SK-N-SH treated with all-trans-retinoic acid at 6 μM for 48 hours (cell line): ENCODE measurements around the gene RERE.

Experiments used
- ATAC-seq: fragments of 200-7000 bp; cut with Tn5 transposase; 3 replicates; pipeline ENCODE4 v1.9.1; 2020; ENCODE audit warnings: mild to moderate bottlenecking, moderate library complexity
- ARNTL ChIP-seq: fragments of 450-650 bp; formaldehyde crosslinking; IDR thresholded peaks from 2 replicates; pipeline ENCODE4 v1.5.0; 2020; ENCODE audit warnings: low read depth, mild to moderate bottlenecking, moderate library complexity, borderline replicate concordance
- BACH2 ChIP-seq: fragments of 250-450 bp; sonication (Bioruptor Pico); IDR thresholded peaks from 2 replicates; pipeline ENCODE4 v1.9.0; 2021; ENCODE audit warnings: mild to moderate bottlenecking, borderline replicate concordance
- CSDC2 ChIP-seq: fragments of 250-450 bp; sonication (Bioruptor Pico); IDR thresholded peaks from 2 replicates; pipeline ENCODE4 v1.5.0; 2020; ENCODE audit warnings: mild to moderate bottlenecking, moderate library complexity
- ESRRG ChIP-seq: fragments of 250-450 bp; sonication (Bioruptor Pico); IDR thresholded peaks from 2 replicates; pipeline ENCODE4 v1.6.1; 2021; ENCODE audit warnings: mild to moderate bottlenecking
- GLIS3 ChIP-seq: fragments of 250-450 bp; sonication (Bioruptor Pico); IDR thresholded peaks from 2 replicates; pipeline ENCODE4 v1.5.0; 2020; ENCODE audit warnings: mild to moderate bottlenecking, moderate library complexity
- ISL1 ChIP-seq: fragments of 250-450 bp; sonication (Bioruptor Pico); IDR thresholded peaks from 2 replicates; pipeline ENCODE4 v2.1.2; 2022; ENCODE audit warnings: mild to moderate bottlenecking, moderate library complexity
- OSR1 ChIP-seq: fragments of 250-450 bp; sonication (Bioruptor Pico); IDR thresholded peaks from 2 replicates; pipeline ENCODE4 v1.8.0; 2022; ENCODE audit warnings: moderate library complexity, mild to moderate bottlenecking, inconsistent platforms
- PPARA ChIP-seq: fragments of 250-450 bp; sonication (Bioruptor Pico); IDR thresholded peaks from 2 replicates; pipeline ENCODE4 v1.5.0; 2020; ENCODE audit warnings: mild to moderate bottlenecking, borderline replicate concordance
- RARB ChIP-seq: fragments of 250-450 bp; sonication (Bioruptor Pico); IDR thresholded peaks from 2 replicates; pipeline ENCODE4 v1.8.0; 2021; ENCODE audit warnings: mild to moderate bottlenecking, moderate library complexity
- SNAI2 ChIP-seq: fragments of 250-450 bp; sonication (Bioruptor Pico); IDR thresholded peaks from 2 replicates; pipeline ENCODE4 v1.5.0; 2020; ENCODE audit warnings: mild to moderate bottlenecking, moderate library complexity
- TCF4 ChIP-seq: fragments of 250-450 bp; sonication (Bioruptor Pico); IDR thresholded peaks from 2 replicates; pipeline ENCODE4 v1.8.0; 2021; ENCODE audit warnings: mild to moderate bottlenecking, moderate library complexity, borderline replicate concordance
- TOX ChIP-seq: fragments of 250-450 bp; sonication (Bioruptor Pico); IDR thresholded peaks from 2 replicates; pipeline ENCODE4 v1.8.0; 2021; ENCODE audit warnings: mild to moderate bottlenecking, moderate library complexity, borderline replicate concordance
- ZC3H10 ChIP-seq: fragments of 250-450 bp; sonication (Bioruptor Pico); IDR thresholded peaks from 2 replicates; pipeline ENCODE4 v1.5.1; 2021; ENCODE audit warnings: mild to moderate bottlenecking, moderate library complexity
- ZFP3 ChIP-seq: fragments of 250-450 bp; sonication (Bioruptor Pico); IDR thresholded peaks from 2 replicates; pipeline ENCODE4 v1.5.0; 2020; ENCODE audit warnings: mild to moderate bottlenecking, moderate library complexity
- ZFP30 ChIP-seq: fragments of 450-650 bp; formaldehyde crosslinking; IDR thresholded peaks from 2 replicates; pipeline ENCODE4 v1.5.0; 2022; ENCODE audit warnings: mild to moderate bottlenecking, moderate library complexity
- ZNF565 ChIP-seq: fragments of 450-650 bp; formaldehyde crosslinking; conservative IDR thresholded peaks from 2 replicates; pipeline ENCODE4 v1.5.0; 2020; ENCODE audit warnings: low read depth, mild to moderate bottlenecking, moderate library complexity
- ZNF70 ChIP-seq: fragments of 450-650 bp; formaldehyde crosslinking; IDR thresholded peaks from 2 replicates; pipeline ENCODE4 v1.5.0; 2020; ENCODE audit warnings: mild to moderate bottlenecking, moderate library complexity
- ZNF8 ChIP-seq: fragments of 450-650 bp; formaldehyde crosslinking; IDR thresholded peaks from 2 replicates; pipeline ENCODE4 v1.5.0; 2020; ENCODE audit warnings: mild to moderate bottlenecking, moderate library complexity
- TF ChIP-seq, protein P1 (sequence below): fragments of 250-450 bp; sonication (Bioruptor Pico); IDR thresholded peaks from 2 replicates; pipeline ENCODE4 v1.5.1; 2021; ENCODE audit warnings: mild to moderate bottlenecking, moderate library complexity
- TF ChIP-seq, protein P2 (sequence below): fragments of 250-450 bp; sonication (Bioruptor Pico); IDR thresholded peaks from 2 replicates; pipeline ENCODE4 v1.5.0; 2020; ENCODE audit warnings: mild to moderate bottlenecking, moderate library complexity
- TF ChIP-seq, protein P3 (sequence below): fragments of 250-450 bp; sonication (Bioruptor Pico); IDR thresholded peaks from 2 replicates; pipeline ENCODE4 v1.8.0; 2021; ENCODE audit warnings: low read depth, mild to moderate bottlenecking, moderate library complexity, borderline replicate concordance
- TF ChIP-seq, protein P4 (sequence below): fragments of 250-450 bp; sonication (Bioruptor Pico); IDR thresholded peaks from 2 replicates; pipeline ENCODE4 v1.5.1; 2020; ENCODE audit warnings: low read depth, mild to moderate bottlenecking, moderate library complexity
- TF ChIP-seq, protein P5 (sequence below): fragments of 250-450 bp; sonication (Bioruptor Pico); IDR thresholded peaks from 2 replicates; pipeline ENCODE4 v1.8.0; 2020; ENCODE audit warnings: mild to moderate bottlenecking, moderate library complexity, borderline replicate concordance

RERE gene

DNA sequence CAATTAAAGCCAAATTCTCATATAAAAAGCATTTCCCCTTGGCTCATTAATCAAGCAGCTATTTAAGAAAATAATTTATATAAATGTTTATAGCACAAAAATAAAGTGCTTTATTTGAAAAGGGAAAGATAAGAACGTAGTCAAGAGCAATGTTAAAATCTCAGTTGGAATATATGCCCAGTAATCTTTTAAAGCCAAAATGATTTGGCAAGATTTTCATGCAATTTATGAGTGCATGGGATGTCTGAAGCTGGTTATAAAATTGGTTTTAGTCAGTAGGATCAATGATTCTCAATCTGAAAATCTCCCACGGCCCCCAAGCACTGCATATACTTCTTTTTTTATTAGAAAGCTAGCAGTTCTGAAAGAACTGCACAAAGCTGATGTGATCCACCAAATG lies 188.8 kb downstream of the RERE start (continued):
- TF ChIP-seq CSDC2 (no peak), OSR1 (CRISPR knock-in tag) (no peak), ARNTL (no peak), ZNF565 (CRISPR knock-in tag) (no peak)
- TF ChIP-seq, protein P1, sequence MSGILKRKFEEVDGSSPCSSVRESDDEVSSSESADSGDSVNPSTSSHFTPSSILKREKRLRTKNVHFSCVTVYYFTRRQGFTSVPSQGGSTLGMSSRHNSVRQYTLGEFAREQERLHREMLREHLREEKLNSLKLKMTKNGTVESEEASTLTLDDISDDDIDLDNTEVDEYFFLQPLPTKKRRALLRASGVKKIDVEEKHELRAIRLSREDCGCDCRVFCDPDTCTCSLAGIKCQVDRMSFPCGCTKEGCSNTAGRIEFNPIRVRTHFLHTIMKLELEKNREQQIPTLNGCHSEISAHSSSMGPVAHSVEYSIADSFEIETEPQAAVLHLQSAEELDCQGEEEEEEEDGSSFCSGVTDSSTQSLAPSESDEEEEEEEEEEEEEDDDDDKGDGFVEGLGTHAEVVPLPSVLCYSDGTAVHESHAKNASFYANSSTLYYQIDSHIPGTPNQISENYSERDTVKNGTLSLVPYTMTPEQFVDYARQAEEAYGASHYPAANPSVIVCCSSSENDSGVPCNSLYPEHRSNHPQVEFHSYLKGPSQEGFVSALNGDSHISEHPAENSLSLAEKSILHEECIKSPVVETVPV (CRISPR knock-in tag) = no peak

DNA sequence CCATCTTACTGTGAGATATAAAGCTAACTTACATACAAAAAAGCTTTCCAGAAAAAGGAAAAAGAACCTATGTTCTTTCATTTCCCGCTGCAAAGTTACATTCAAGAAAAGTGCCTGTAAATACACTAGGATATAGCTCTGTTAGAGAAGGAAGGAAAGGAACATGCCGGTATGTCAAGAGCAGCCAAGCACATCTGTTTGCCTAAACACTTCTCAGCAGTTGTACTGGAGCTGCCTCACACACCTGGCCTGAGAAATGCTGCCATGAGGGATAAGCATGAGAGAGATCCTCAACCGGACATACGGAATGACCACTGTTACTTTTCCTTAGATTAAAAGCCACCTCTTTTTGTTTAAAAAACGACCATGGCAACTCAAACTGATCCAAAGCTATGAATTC lies 189.7 kb downstream of the RERE start:
- ATAC-seq = no peak
- TF ChIP-seq ZFP3 (CRISPR knock-in tag) (no peak), ESRRG (CRISPR knock-in tag) (no peak), ZFP30 (no peak), PPARA (CRISPR knock-in tag) (no peak), BACH2 (no peak), TCF4 (CRISPR knock-in tag) (no peak)

DNA sequence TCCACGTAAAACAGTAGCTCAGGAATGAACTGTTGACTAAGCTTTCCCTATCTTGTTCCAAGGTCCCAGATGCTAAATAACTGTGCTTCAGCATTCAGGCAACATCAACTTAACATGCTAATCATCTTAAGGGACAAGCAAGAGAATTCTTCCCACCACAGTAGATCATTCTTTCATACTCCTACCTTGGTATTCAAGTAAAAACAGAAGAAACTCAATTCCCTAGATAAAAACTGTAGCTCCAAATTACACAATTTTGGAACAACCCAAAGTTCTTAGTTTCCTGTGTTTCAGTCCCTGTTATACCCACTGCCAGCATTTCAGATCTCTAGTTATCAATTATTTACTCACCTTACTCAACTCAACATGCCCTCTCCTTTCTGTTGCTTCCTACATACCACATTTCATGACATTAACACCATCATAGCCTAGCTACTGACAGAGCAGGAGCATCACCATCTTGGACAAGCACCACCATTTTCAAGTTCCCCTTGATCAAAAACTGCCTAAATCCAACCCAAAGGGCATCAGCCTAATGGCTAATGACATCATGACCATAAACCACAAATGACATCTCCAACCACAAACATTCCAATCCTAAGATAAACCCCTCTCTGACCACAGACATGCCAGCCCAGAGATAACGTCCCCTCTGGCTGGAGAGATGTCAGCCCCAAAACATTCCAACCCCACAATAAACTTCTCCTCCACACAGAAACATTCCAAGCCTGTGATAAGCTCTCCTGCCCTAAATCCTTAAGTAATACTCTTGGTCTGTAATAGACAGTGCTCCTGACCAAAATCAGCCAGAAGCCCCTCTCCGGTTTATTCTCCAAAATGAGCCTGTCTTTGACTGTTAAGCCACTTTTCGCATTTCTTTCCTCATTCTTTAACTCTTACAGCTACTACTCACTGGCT lies 191.2 kb downstream of the RERE start:
- TF ChIP-seq PPARA (CRISPR knock-in tag) (no peak), ZNF565 (CRISPR knock-in tag) (peak; percentile 66; the same call in 1 of the 2 replicates), CSDC2 (peak; percentile 100), ZFP30 (0 out of 2 replicates have a peak, but pooled peaks have one; percentile 43), ZNF8 (CRISPR knock-in tag) (peak; percentile 24; the same call in 1 of the 2 replicates), TCF4 (CRISPR knock-in tag) (peak; percentile 50; the same call in 1 of the 2 replicates), SNAI2 (peak; percentile 98), ZC3H10 (CRISPR knock-in tag) (peak; percentile 36; the same call in 1 of the 2 replicates), GLIS3 (peak; percentile 90; the same call in 1 of the 2 replicates), ZFP3 (CRISPR knock-in tag) (peak; percentile 90), ZNF70 (CRISPR knock-in tag) (no peak), TOX (CRISPR knock-in tag) (peak; percentile 71; the same call in 1 of the 2 replicates), BACH2 (no peak), OSR1 (CRISPR knock-in tag) (no peak), ESRRG (CRISPR knock-in tag) (peak; percentile 81), ARNTL (no peak), RARB (CRISPR knock-in tag) (no peak), ISL1 (peak; percentile 94)
- TF ChIP-seq, protein P2, sequence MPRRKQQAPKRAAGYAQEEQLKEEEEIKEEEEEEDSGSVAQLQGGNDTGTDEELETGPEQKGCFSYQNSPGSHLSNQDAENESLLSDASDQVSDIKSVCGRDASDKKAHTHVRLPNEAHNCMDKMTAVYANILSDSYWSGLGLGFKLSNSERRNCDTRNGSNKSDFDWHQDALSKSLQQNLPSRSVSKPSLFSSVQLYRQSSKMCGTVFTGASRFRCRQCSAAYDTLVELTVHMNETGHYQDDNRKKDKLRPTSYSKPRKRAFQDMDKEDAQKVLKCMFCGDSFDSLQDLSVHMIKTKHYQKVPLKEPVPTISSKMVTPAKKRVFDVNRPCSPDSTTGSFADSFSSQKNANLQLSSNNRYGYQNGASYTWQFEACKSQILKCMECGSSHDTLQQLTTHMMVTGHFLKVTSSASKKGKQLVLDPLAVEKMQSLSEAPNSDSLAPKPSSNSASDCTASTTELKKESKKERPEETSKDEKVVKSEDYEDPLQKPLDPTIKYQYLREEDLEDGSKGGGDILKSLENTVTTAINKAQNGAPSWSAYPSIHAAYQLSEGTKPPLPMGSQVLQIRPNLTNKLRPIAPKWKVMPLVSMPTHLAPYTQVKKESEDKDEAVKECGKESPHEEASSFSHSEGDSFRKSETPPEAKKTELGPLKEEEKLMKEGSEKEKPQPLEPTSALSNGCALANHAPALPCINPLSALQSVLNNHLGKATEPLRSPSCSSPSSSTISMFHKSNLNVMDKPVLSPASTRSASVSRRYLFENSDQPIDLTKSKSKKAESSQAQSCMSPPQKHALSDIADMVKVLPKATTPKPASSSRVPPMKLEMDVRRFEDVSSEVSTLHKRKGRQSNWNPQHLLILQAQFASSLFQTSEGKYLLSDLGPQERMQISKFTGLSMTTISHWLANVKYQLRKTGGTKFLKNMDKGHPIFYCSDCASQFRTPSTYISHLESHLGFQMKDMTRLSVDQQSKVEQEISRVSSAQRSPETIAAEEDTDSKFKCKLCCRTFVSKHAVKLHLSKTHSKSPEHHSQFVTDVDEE (CRISPR knock-in tag) = peak; percentile 65; the same call in 1 of the 2 replicates
- TF ChIP-seq, protein P1 (CRISPR knock-in tag) = peak; percentile 79
- TF ChIP-seq, protein P3, sequence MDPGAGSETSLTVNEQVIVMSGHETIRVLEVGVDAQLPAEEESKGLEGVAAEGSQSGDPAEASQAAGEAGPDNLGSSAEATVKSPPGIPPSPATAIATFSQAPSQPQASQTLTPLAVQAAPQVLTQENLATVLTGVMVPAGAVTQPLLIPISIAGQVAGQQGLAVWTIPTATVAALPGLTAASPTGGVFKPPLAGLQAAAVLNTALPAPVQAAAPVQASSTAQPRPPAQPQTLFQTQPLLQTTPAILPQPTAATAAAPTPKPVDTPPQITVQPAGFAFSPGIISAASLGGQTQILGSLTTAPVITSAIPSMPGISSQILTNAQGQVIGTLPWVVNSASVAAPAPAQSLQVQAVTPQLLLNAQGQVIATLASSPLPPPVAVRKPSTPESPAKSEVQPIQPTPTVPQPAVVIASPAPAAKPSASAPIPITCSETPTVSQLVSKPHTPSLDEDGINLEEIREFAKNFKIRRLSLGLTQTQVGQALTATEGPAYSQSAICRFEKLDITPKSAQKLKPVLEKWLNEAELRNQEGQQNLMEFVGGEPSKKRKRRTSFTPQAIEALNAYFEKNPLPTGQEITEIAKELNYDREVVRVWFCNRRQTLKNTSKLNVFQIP (CRISPR knock-in tag) = no peak
- TF ChIP-seq, protein P4, sequence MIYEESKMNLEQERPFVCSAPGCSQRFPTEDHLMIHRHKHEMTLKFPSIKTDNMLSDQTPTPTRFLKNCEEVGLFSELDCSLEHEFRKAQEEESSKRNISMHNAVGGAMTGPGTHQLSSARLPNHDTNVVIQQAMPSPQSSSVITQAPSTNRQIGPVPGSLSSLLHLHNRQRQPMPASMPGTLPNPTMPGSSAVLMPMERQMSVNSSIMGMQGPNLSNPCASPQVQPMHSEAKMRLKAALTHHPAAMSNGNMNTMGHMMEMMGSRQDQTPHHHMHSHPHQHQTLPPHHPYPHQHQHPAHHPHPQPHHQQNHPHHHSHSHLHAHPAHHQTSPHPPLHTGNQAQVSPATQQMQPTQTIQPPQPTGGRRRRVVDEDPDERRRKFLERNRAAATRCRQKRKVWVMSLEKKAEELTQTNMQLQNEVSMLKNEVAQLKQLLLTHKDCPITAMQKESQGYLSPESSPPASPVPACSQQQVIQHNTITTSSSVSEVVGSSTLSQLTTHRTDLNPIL (CRISPR knock-in tag) = peak; percentile 93
- TF ChIP-seq, protein P5, sequence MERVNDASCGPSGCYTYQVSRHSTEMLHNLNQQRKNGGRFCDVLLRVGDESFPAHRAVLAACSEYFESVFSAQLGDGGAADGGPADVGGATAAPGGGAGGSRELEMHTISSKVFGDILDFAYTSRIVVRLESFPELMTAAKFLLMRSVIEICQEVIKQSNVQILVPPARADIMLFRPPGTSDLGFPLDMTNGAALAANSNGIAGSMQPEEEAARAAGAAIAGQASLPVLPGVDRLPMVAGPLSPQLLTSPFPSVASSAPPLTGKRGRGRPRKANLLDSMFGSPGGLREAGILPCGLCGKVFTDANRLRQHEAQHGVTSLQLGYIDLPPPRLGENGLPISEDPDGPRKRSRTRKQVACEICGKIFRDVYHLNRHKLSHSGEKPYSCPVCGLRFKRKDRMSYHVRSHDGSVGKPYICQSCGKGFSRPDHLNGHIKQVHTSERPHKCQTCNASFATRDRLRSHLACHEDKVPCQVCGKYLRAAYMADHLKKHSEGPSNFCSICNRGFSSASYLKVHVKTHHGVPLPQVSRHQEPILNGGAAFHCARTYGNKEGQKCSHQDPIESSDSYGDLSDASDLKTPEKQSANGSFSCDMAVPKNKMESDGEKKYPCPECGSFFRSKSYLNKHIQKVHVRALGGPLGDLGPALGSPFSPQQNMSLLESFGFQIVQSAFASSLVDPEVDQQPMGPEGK (CRISPR knock-in tag) = peak; percentile 94
- peak; percentile 93 for ATAC-seq
